ENCODE results near the gene KANSL1. TPM values are rescaled to one million over a fixed set of nuclear protein-coding genes. Genes with fewer than 3 reads are reported as not detected.

Gene KANSL1
- total RNA-seq, 2 donors from 2014 or later: 137 to 144 TPM

GRCh38 chr17:46205975-46206374 lies 12.7 kb upstream of the KANSL1 start:
- Mint-ChIP-seq H3K4me3 (no peak overlapping the region), H3K27ac (no peak overlapping the region), H3K4me1 (no peaks in the 10 kb centered on the region), H3K36me3 (ENCODE audit: low read depth) (peaks cover 70% of the 10 kb centered on the region), H3K27me3 (ENCODE audit: insufficient read depth) (no peaks in the 10 kb centered on the region), H3K9me3 (peaks cover 21% of the 10 kb centered on the region)
- no peak overlapping the region for H3K9ac ChIP-seq (ENCODE audit: extremely low read depth, low read length, poor library complexity, severe bottlenecking)
- H3K4me3 ChIP-seq (ENCODE audit: low read length): no peak overlapping the region
- TF ChIP-seq, protein P1, sequence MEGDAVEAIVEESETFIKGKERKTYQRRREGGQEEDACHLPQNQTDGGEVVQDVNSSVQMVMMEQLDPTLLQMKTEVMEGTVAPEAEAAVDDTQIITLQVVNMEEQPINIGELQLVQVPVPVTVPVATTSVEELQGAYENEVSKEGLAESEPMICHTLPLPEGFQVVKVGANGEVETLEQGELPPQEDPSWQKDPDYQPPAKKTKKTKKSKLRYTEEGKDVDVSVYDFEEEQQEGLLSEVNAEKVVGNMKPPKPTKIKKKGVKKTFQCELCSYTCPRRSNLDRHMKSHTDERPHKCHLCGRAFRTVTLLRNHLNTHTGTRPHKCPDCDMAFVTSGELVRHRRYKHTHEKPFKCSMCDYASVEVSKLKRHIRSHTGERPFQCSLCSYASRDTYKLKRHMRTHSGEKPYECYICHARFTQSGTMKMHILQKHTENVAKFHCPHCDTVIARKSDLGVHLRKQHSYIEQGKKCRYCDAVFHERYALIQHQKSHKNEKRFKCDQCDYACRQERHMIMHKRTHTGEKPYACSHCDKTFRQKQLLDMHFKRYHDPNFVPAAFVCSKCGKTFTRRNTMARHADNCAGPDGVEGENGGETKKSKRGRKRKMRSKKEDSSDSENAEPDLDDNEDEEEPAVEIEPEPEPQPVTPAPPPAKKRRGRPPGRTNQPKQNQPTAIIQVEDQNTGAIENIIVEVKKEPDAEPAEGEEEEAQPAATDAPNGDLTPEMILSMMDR (conservative IDR thresholded peaks at IDR 0.05): no peak
- H3K9me3 ChIP-seq (ENCODE audit: control insufficient read depth, low read length): peaks cover 22% of the 10 kb centered on the region
- H3K4me1 ChIP-seq (ENCODE audit: control insufficient read depth, insufficient read depth, low read length): no peaks in the 10 kb centered on the region
- no peak for DNase-seq
- no peaks in the 10 kb centered on the region for H3K27me3 ChIP-seq (ENCODE audit: control insufficient read depth, insufficient read depth, low read length, poor library complexity, severe bottlenecking)
- peaks cover 15% of the 10 kb centered on the region for H3K36me3 ChIP-seq (ENCODE audit: control insufficient read depth, insufficient read depth, low read length)
- no peak overlapping the region for H3K27ac ChIP-seq (ENCODE audit: low read depth, low read length)

- Histone ChIP-seq H3K9me3 (ENCODE audit: control insufficient read depth, low read length) (peaks cover 44% of the 10 kb centered on the region), H3K36me3 (ENCODE audit: control insufficient read depth, insufficient read depth, low read length) (peaks cover 10% of the 10 kb centered on the region), H3K9ac (ENCODE audit: extremely low read depth, low read length, poor library complexity, severe bottlenecking) (no peak overlapping the region), H3K4me3 (ENCODE audit: low read length) (no peak overlapping the region), H3K4me1 (ENCODE audit: control insufficient read depth, insufficient read depth, low read length) (no peaks in the 10 kb centered on the region), H3K27me3 (ENCODE audit: control insufficient read depth, insufficient read depth, low read length, poor library complexity, severe bottlenecking) (no peaks in the 10 kb centered on the region), H3K27ac (ENCODE audit: low read depth, low read length) (no peak overlapping the region)
- DNase-seq: no peak
- Mint-ChIP-seq H3K9me3 (peaks cover 42% of the 10 kb centered on the region), H3K27me3 (ENCODE audit: insufficient read depth) (no peaks in the 10 kb centered on the region), H3K27ac (no peak overlapping the region), H3K4me1 (no peaks in the 10 kb centered on the region), H3K4me3 (no peak overlapping the region), H3K36me3 (ENCODE audit: low read depth) (peaks cover 69% of the 10 kb centered on the region)
- TF ChIP-seq, protein P1 (conservative IDR thresholded peaks at IDR 0.05): no peak
- 100% methylated on average over 2 of the region's 2 CpGs for WGBS, 2 experiments (ENCODE audit: insufficient coverage in 1 of 2, insufficient read length in 1 of 2)
These were observed 9.2 kb upstream of the KANSL1 start for GRCh38 chr17:46202424-46202823.

DNA sequence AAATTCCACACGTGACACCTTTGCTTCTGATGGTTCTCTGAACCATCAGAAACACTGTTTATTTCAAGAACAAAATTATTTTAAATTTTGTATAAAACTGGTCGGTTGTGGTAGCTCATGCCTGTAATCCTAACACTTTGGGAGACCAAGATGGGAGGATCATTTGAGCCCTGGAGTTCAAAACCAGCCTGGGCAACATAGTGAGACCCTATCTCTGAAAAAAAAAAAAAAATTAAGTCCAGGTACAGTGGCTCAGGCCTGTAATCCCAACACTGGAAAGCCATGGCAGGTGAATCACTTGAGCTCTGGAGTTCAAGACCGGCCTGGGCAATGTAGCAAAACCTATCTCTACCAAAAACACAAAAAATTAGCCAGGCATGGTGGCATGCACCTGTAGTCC lies 8.3 kb upstream of the KANSL1 start:
- peaks cover 69% of the 10 kb centered on the region for H3K36me3 Mint-ChIP-seq (ENCODE audit: low read depth)
- H3K27ac Mint-ChIP-seq: no peak overlapping the region
- H3K9ac ChIP-seq (ENCODE audit: extremely low read depth, low read length, poor library complexity, severe bottlenecking): no peak overlapping the region
- H3K4me3 ChIP-seq (ENCODE audit: low read length): no peak overlapping the region
- peaks cover 45% of the 10 kb centered on the region for H3K9me3 Mint-ChIP-seq
- no peaks in the 10 kb centered on the region for H3K27me3 ChIP-seq (ENCODE audit: control insufficient read depth, insufficient read depth, low read length, poor library complexity, severe bottlenecking)
- no peak overlapping the region for H3K4me3 Mint-ChIP-seq
- H3K27ac ChIP-seq (ENCODE audit: low read depth, low read length): no peak overlapping the region
- TF ChIP-seq, protein P1 (conservative IDR thresholded peaks at IDR 0.05): no peak
- H3K4me1 ChIP-seq (ENCODE audit: control insufficient read depth, insufficient read depth, low read length): no peaks in the 10 kb centered on the region
- 96 to 100% methylated on average over 2 to 3 of the region's 3 CpGs for WGBS, 2 experiments (ENCODE audit: insufficient coverage in 1 of 2, insufficient read length in 1 of 2)
- no peak for DNase-seq
- H3K36me3 ChIP-seq (ENCODE audit: control insufficient read depth, insufficient read depth, low read length): peaks cover 15% of the 10 kb centered on the region
- H3K4me1 Mint-ChIP-seq: no peaks in the 10 kb centered on the region
- H3K9me3 ChIP-seq (ENCODE audit: control insufficient read depth, low read length): peaks cover 49% of the 10 kb centered on the region
- no peaks in the 10 kb centered on the region for H3K27me3 Mint-ChIP-seq (ENCODE audit: insufficient read depth)
